Activated naive CD4-positive, alpha-beta T cell treated with anti-CD3 and anti-CD28 coated beads, Interleukin-2, amount 50 U/mL, for 16 hours (primary cell): Measurements from ENCODE around the gene TINAGL1.

Experiments
- DNase-seq: peaks from one replicate; pipeline ENCODE4 v3.0.0-alpha.2; 2020

The TINAGL1 gene, protein sequence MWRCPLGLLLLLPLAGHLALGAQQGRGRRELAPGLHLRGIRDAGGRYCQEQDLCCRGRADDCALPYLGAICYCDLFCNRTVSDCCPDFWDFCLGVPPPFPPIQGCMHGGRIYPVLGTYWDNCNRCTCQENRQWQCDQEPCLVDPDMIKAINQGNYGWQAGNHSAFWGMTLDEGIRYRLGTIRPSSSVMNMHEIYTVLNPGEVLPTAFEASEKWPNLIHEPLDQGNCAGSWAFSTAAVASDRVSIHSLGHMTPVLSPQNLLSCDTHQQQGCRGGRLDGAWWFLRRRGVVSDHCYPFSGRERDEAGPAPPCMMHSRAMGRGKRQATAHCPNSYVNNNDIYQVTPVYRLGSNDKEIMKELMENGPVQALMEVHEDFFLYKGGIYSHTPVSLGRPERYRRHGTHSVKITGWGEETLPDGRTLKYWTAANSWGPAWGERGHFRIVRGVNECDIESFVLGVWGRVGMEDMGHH

GRCh38 chr1:31576201-31576669, at the start of gene TINAGL1:
TSS of gene TINAGL1 (plus strand) at chr1:31576515. CDS start at chr1:31577149, 634 bp downstream.
- no peak for DNase-seq

GRCh38 chr1:31529999-31530684, 46.2 kb upstream of the TINAGL1 start:
- DNase-seq: no peak

DNA sequence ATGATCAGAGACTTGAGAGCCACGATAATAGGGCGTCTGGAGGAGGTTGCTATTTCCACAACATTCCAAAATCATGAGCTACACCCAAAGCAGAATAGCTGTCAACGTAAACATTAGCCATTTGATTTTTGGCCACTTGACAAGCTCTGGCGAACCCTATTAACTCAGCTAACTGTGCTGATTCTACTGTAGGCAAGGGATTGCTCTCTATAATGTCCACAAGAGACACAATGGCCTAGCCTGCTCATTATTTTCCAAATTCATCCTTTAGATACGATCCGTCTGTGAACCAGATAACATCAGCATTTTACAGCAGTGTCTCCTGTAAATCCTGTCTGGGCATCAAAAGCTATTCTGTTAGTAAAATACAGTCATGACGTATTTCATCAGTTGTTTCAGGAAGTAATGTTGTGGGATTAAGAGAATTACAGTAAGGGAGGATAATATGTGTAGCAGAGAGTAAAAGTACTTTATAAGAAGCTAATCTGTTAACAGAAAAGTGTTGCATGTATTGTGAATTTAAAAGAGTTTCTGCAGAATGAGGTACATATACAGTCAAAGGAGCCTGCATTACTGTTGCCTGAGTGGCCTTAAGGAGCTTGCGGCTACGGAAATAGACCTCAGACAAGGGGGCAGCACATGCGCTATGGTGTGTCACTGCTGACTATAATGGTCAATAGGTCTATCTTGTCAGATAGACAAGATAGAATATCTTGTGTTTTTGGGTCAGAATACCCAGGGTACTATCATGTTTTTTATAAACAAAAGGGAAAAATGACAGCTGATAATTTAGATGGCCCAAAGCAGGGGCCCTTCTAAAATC, 44.9 kb upstream of the TINAGL1 start:
- DNase-seq: no peak

- DNase-seq: no peak
Observed at GRCh38 chr1:31532173-31532572, 44.1 kb upstream of the TINAGL1 start.

DNA sequence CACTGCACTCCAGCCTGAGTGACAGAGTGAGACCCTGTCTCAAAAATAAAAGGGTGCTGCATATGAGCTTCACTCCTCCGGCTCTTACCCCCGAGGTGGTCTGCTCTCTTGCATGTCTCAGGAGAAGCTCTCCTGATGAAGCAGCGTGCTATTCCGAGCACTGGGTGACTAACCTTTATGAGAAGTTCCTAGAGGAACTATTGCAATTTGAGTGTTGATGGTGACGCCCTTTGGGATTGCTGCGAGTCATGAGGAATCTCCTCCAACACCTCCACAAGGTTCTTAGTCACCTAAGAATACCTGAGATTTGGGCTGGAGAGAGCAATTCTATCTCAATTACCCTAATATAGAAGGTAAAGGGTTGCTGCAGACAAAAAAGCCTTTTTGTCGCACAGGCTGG, 40.8 kb upstream of the TINAGL1 start:
- no peak for DNase-seq

- no peak for DNase-seq
Observed at GRCh38 chr1:31539329-31539728, 37.0 kb upstream of the TINAGL1 start.

- no peak for DNase-seq
Observed at GRCh38 chr1:31541194-31541593, 35.1 kb upstream of the TINAGL1 start.

- no peak for DNase-seq
Observed at GRCh38 chr1:31545927-31546540, 30.3 kb upstream of the TINAGL1 start.

- no peak for DNase-seq
Observed at GRCh38 chr1:31548534-31548906, 27.8 kb upstream of the TINAGL1 start.

DNA sequence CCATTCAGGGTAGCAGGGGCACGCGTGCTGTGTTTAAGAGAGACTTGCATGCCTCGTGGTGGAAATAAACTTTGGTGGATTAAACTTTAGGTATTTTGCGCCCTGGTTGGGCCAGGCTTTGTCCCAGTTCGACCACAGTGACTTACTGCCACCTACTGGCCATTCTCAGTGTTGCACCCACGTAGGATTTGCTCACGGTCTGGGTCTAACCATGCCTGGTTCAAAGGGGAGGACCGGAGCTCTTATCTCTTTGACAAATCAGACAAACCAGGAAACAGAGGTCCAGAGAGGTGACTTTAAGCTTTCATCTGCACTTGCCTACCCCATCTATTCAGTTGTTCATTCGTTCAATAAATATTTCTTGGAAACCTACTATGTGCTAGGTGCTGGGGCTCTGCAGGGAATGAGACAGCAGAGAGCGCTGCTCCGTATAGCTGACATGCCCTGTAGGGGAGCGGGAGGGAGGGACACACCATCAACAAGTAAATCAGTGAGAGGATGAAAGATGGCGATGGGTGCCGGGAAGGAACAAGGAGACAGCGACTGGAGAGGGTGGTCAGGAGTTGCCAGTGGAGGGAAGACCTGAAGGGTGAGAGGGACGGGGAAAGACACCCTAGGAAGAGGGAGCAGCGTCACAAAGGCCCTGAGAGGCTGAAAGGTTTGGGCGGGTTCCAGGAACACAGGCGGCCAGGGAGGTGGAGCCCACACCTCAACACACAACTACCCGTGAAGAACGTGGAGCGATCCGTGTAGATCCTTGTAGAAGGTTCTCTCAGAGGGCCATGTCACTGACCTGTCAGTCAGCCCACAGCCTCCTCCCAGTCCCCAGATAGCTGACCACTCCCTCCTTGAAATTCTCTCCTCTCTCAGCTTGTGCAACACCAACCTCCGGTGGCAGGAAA, 27.2 kb upstream of the TINAGL1 start:
- peak; percentile 86 for DNase-seq

DNA sequence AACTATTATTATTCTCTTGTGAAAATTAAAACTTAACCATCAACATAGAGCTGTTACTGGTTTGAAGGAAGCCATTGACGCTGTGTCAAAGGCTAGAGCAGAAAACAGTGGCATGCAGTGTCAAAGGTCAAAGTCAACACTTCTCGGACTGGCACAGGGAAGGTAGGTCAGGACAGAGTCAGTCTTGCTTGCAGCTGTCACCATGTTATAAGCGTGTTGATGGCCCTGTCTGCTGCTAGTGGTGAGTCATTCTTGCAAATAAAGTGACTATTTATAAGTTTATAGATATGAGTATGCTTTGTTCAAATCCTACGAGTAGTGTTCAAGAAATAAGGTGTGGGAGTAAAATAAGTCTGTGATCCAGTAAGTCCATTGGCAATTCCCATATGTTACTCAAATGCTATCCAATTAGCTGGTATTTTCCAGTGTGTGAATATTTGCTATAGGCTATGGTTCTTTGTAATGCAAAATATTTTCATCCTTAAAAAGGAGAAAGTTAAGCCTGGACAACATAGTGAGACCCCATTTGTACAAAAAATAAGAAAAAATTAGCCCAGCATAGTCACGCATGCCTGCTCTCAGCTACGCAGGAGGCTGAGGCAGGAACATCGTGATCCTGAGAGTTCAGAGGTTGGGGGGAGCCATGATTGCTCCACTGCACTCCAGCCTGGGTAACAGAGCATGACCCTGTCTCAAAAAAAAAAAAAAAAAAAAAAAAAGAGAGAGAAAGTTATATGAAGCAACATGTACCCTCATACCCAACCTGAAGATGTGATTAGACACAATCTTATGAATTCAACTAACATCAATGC, 26.3 kb upstream of the TINAGL1 start:
- no peak for DNase-seq

- no peak for DNase-seq
Observed at GRCh38 chr1:31551208-31551607, 25.1 kb upstream of the TINAGL1 start.

GRCh38 chr1:31552489-31552888, 23.8 kb upstream of the TINAGL1 start:
- DNase-seq: no peak

DNA sequence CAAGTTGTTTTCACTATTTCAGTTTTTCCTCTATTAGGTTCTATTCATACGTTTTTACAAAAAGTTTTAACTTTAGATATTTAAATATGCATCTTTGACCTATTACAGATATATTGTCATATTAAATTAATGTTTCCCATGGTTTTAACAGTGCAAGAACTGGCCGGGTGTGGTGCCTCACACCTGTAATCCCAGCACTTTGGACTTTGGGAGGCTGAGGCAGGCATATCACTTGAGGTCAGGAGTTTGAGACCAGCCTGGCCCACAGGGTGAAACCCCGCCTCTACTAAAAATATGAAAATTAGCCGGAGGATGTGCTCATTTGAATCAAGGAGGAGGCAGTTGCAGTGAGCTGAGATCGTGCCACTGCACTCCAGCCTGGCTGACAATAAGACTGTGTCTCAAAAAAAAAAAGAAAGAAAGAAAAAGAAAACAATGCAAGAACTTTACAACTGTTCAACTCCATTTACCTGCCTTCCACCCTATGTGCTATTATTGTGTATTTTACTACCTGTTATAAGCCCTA, 19.8 kb upstream of the TINAGL1 start:
- DNase-seq: no peak

- no peak for DNase-seq
Observed at GRCh38 chr1:31559715-31560114, 16.6 kb upstream of the TINAGL1 start.

DNA sequence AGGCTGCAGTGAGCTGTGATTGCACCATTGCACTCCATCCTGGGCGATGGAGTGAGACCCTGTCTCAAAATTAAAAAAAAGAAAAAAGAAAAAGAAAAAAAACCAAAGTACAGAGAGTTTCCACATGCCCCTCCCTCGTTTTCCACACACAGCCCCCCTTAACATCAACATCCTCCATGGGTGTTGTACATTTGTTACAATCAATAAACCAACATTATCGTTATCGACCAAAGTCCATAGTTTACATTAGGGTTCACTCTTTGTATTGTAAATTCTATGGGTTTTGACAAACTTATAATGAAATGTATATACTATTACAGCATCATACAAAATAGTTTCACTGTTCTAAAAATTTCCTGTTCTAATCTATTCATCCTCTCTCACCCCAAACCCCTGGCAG, 15.9 kb upstream of the TINAGL1 start:
- DNase-seq: no peak

- DNase-seq: no peak
Observed at GRCh38 chr1:31562707-31563360, 13.5 kb upstream of the TINAGL1 start.

- DNase-seq: no peak
Observed at GRCh38 chr1:31564606-31564989, 11.7 kb upstream of the TINAGL1 start.

DNA sequence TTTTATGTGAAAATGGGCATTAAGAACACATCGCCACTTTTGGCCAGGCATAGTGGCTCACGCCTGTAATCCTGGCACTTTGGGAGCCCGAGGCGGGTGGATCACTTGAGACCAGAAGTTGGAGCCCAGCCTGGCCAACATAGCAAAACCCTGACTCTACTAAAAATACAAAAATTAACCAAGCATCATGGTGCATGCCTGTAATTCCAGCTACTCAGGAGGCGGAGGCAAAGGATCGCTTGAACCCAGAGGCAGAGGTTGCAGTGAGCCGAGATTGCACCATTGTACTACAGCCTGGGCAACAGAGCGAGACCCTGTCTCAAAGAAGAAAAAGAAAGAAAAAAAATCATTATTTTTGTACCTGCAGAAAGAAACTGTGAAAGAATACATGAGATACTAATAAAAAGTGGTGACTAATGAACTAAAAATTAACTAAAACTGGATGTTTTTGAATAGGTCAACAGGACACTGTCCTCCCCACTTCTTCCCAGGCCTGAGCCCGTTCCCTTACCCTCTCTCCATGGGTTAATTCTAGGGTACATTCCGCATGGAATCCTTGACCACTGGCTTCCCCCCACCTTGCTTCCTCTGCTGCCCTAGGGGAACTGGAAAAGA, 8.3 kb upstream of the TINAGL1 start:
- no peak for DNase-seq
